Stimulated activated CD4-positive, alpha-beta T cell treated with anti-CD3 and anti-CD28 coated beads, Interleukin-4, amount 100 ng/mL, for 48 hours (primary cell): ENCODE results near the gene FOSL1.

Source experiments
- DNase-seq, 2 donors: peaks; one replicate each; pipeline ENCODE4 v3.0.0-alpha.2; 2020; ENCODE audit warnings: low read depth in 2 of 2

Gene FOSL1

DNA sequence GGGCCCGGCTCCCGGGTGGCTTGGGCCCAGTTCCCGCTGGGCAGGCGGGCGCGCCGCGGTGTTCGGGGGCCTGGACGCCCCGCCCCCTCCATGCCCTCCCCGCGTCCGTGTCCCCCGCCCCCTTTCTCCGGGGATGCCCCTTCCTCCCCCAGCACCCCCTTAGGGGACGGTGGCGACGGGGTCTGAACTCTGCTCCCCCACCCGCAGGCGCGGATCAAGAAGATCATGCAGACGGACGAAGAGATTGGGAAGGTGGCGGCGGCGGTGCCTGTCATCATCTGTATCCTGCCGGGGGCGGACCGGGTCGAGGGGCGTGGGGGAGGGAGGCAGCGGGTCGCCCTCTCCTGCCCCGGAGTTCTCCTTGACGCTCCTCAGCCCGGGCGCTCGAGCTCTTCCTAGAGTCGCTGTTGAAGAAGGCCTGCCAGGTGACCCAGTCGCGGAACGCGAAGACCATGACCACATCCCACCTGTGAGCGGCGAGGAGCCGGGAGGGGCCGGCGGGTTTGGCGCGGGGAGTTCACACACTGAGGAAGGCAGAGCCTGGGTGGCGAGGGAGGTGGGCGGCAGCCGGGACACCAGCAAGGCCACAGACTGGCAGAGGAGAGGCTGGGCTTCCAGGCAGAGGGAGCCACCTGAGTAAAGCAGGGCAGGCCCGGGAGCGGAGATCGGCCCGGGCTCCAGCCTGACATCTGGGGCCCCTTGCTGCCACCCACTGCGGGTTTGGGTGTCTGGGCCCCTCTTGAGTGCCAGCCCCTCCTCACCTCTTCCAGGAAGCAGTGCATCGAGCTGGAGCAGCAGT lies 19.6 kb upstream of the FOSL1 start:
- peak in 1 of 2 donors; percentile 43 for DNase-seq

DNA sequence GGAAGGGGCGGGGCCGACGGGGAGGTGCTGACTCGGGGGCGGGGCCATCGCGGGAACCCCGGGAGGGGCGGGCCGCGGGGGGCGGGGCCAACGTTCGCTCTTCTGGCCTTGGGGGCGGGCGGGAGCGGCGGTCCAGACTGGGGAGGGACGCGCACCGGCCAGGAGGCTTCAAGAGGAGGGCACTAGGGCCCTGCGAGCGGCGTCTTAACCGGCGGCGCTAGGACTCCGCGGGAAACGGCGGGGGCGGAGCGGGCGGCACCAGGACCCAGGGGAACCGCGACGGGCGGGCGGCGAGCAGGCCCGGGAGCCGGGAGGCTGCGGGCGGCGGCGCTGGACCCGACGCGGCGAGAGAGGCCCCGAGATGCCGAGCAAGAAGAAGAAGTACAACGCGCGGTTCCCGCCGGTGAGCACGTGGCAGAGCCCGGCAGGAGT lies 19.0 kb upstream of the FOSL1 start, which contains the start of gene DRAP1:
Gene DRAP1, plus strand, starts transcription at position 286 of the 432 bp plus-strand sequence. Its CDS starts 76 bp downstream, at position 362.
- DNase-seq = peak; percentile 99 to 100

- no peak for DNase-seq
Measured at GRCh38 chr11:65918211-65919140, 18.3 kb upstream of the FOSL1 start, which contains the start of gene C11orf68. Gene C11orf68 (minus strand): TSS chr11:65919062. CDS start chr11:65919031, 31 bp downstream.

GRCh38 chr11:65917434-65918210 lies 17.4 kb upstream of the FOSL1 start:
- no peak for DNase-seq

DNA sequence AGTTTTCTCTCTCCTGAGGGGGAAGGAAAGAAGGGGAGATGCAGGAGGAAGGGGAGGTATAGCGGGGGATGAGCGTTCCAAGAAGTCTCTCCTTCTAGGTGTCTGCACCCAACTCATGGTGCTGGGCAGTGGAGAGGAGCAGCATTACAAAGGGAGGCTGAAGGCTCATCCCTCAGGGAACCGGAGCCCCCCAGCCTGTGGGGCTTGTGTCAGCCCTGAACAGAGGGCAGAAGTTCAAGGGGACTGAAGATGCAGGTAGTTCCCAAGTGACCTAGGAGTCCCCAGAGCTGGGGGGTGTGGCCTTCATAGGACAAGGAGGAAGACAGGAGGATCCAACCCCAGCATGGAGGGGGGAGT lies 16.9 kb upstream of the FOSL1 start:
- no peak for DNase-seq

GRCh38 chr11:65916391-65916790 lies 16.2 kb upstream of the FOSL1 start:
- no peak for DNase-seq

GRCh38 chr11:65915821-65916251 lies 15.6 kb upstream of the FOSL1 start:
- no peak for DNase-seq

GRCh38 chr11:65915101-65915820 lies 15.1 kb upstream of the FOSL1 start:
- DNase-seq = no peak

- no peak for DNase-seq
Measured at GRCh38 chr11:65912845-65913244, 12.7 kb upstream of the FOSL1 start.

DNA sequence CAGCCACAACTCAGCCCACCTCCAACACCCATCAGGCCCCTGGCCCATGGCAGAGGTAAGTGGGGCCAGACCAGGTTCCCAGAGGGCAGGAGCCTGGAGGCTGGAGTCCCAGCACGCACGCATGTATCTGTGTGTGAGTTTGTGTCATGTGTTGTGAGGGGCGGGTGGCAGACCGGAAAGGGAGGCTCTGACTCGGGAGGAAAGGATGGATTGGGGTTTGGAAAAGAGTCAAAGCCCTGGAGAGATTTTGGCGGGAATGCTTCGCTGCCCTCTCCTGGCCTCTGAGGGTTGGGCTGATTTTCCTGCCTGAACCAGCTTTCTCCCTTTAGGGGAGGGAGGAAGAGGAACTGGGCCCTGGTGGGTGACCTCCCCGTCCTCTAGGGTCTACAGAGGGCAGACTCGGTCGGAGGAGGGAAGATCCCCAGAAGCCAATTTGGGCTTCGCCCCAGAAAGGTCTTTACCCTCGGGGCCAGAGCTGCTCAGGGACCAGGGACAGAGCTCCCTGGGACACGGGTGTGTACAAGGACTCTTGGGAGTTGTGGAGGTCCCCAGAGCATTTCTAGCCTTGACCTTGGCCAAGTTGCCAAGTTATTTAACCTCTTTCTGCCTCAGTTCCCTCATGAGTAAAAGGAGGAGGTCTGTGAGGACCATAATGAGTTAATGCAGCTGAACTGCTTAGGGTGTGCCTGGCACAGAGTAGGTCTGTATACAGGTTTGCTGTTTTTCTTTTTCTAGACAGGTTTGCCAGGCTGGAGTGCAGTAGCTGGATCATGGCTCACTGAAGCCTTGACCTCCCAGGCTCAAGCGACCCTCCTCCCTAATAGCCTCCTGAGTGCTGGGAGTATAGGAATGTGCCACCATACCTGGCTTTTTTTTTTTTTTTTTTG lies 11.7 kb upstream of the FOSL1 start:
- no peak for DNase-seq

- no peak for DNase-seq
Measured at GRCh38 chr11:65907878-65908277, 7.7 kb upstream of the FOSL1 start.

GRCh38 chr11:65906602-65907001 lies 6.4 kb upstream of the FOSL1 start:
- DNase-seq = no peak

DNA sequence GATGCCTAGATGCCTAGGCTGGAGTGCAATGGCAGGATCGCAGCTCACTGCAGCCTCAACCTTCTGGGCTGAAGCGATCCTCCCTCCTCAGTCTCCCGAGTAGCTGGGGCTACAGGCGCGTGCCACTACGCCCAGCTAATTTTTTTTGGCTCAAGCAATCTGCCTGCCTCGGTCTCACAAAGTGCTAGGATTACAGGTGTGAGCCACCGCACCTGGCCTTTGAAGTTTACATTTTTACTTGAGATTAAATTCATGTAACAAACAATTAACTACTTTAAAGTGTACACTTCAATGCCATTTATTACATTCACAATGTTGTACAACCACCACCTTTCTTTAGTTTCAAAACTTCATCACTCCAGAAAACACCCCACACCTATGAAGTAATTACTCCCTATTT lies 3.5 kb upstream of the FOSL1 start:
- DNase-seq = no peak

- no peak for DNase-seq
Measured at GRCh38 chr11:65903068-65903481, 2.9 kb upstream of the FOSL1 start.

- no peak for DNase-seq
Measured at GRCh38 chr11:65900899-65901180, 652 bp upstream of the FOSL1 start.

- DNase-seq = peak; percentile 65 to 73
Measured at GRCh38 chr11:65899356-65900124, 648 bp downstream of the FOSL1 start.

GRCh38 chr11:65898656-65899355 lies 1.4 kb downstream of the FOSL1 start:
- DNase-seq = no peak

- no peak for DNase-seq
Measured at GRCh38 chr11:65897020-65897471, 3.1 kb downstream of the FOSL1 start.
